H1 (cell line): ENCODE measurements around the gene HS2ST1. TPM values are rescaled to one million over a fixed set of nuclear protein-coding genes. Genes with fewer than 3 reads are reported as not detected.

Experiments used
- CHD1 ChIP-seq: IDR thresholded peaks from 2 replicates; pipeline ENCODE4 v1.6.1; 2012; ENCODE audit warnings: low read depth, low read length, improper control_type of control experiment
- CREB1 ChIP-seq: IDR thresholded peaks from 2 replicates; pipeline ENCODE4 v1.6.1; 2012; ENCODE audit warnings: inconsistent platforms
- GTF2F1 ChIP-seq: IDR thresholded peaks from 2 replicates; pipeline ENCODE4 v1.6.1; 2012; ENCODE audit warnings: low read depth, low read length, improper control_type of control experiment, borderline replicate concordance
- HDAC6 ChIP-seq: IDR thresholded peaks from one replicate; pipeline ENCODE4 v1.7.1; 2012; ENCODE audit warnings: low read depth, mild to moderate bottlenecking, inconsistent platforms, low read length, moderate library complexity
- JUN ChIP-seq: IDR thresholded peaks from 2 replicates; pipeline ENCODE4 v1.6.1; 2011; ENCODE audit warnings: low read depth, mild to moderate bottlenecking, improper control_type of control experiment, low read length
- TCF12 ChIP-seq: IDR thresholded peaks from 2 replicates; pipeline ENCODE4 v1.6.1; 2011; ENCODE audit warnings: low read depth, mild to moderate bottlenecking, low read length
- polyA plus RNA-seq, 7 experiments: library from polyadenylated mRNA; depleted of rRNA in 3 of 7; stranded (reverse) in 5 of 7; unstranded in 2 of 7; fragments of >200 nt in 5 of 7; fragments of 200-250 nt in 2 of 7; gene quantifications; 1 replicate in 5 of 7; 2 replicates in 1 of 7; 4 replicates in 1 of 7; pipeline versions ENCODE4 v1.2.1 to v1.2.3, GENCODE V29; 2011 to 2013; ENCODE audit warnings: missing spikeins in 2 of 7, mixed read lengths in 2 of 7
- total RNA-seq: library from RNA; stranded (reverse); fragmentation: NEBNext Ultra II Directional; extraction: Animal tissue kit (Norgen Biotek cat#: 25700); gene quantifications from 2 replicates; pipeline ENCODE4 v1.2.1, GENCODE V29; 2021
- TF ChIP-seq, protein P1 (sequence below), 3 experiments: IDR thresholded peaks; 1 replicate in 2 of 3; 2 replicates in 1 of 3; pipeline versions ENCODE4 v1.5.1 to v1.6.1; 2011; ENCODE audit warnings: low read length in 3 of 3, mild to moderate bottlenecking in 3 of 3, inconsistent platforms in 2 of 3, low read depth in 1 of 3, moderate library complexity in 1 of 3; ENCODE audit not compliant: insufficient read depth in 1 of 3; ENCODE audit errors: control extremely low read depth in 1 of 3

The HS2ST1 gene
- total and polyA plus RNA-seq, 2 of the 8 experiments (the other 6 are each of a cell fraction or from before 2014, with no cell fraction given), result 5.2 to 28.3 TPM

- TF ChIP-seq CREB1, result no peak
- no peak for TF ChIP-seq GTF2F1
- TF ChIP-seq HDAC6, result no peak
- TF ChIP-seq JUN, result no peak
- TF ChIP-seq, protein P1, sequence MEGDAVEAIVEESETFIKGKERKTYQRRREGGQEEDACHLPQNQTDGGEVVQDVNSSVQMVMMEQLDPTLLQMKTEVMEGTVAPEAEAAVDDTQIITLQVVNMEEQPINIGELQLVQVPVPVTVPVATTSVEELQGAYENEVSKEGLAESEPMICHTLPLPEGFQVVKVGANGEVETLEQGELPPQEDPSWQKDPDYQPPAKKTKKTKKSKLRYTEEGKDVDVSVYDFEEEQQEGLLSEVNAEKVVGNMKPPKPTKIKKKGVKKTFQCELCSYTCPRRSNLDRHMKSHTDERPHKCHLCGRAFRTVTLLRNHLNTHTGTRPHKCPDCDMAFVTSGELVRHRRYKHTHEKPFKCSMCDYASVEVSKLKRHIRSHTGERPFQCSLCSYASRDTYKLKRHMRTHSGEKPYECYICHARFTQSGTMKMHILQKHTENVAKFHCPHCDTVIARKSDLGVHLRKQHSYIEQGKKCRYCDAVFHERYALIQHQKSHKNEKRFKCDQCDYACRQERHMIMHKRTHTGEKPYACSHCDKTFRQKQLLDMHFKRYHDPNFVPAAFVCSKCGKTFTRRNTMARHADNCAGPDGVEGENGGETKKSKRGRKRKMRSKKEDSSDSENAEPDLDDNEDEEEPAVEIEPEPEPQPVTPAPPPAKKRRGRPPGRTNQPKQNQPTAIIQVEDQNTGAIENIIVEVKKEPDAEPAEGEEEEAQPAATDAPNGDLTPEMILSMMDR (IDR thresholded peaks at IDR 0.05; ENCODE audit: control extremely low read depth in 1 of 3, insufficient read depth in 1 of 3, low read depth in 1 of 3, low read length in 3 of 3), result no peak
- no peak for TF ChIP-seq TCF12
- no peak for TF ChIP-seq CHD1
Observed at GRCh38 chr1:87146986-87147385, 232.6 kb downstream of the HS2ST1 start (continued).
